ENCODE results near the gene PGD.

DNA sequence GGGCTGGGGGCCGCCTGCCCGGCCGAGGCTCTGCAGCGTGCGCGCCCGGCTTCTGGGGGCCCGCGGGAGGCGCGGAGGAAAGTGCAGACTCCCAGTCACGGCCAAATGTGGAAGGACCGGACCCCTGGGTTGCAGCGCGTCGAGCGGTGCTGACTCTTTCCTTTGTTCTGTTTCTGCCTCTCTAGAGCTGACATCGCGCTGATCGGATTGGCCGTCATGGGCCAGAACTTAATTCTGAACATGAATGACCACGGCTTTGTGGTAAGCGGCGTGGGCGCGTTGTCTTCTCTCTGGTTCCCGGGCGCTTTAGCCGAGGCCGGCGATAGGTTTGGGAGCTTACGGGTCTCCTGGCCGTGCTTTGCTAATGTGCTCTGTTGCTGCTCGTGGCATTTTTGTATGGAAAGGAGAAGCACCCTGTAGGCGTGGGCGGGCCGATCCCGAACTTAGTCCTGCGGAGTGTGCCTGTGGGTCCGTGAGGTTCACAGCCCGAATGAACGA lies 629 bp downstream of the PGD start:
- TF ChIP-seq CTCF (IDR thresholded peaks at IDR 0.05 in 8 of 11, conservative IDR thresholded peaks at IDR 0.05 in 3 of 11) (no peak), POLR2AphosphoS5 (IDR thresholded peaks at IDR 0.05) (no peak)
